GM12878 (cell line): ENCODE measurements around the gene PCDH1. TPM values are rescaled to one million over a fixed set of nuclear protein-coding genes. Genes with fewer than 3 reads are reported as not detected.

Experiments used
- ATAC-seq: fragments of 200-7000 bp; cut with Tn5 transposase; 3 replicates; pipeline ENCODE4 v1.9.1; 2020; ENCODE audit warnings: mild to moderate bottlenecking, moderate library complexity
- BruUV-seq: library from RNA; stranded (reverse); fragments of 400-500 nt; replicated peaks from 2 replicates; lab custom pipeline; 2021; lab: Mats Ljungman, UMichigan
- CTCF ChIA-PET: fragments of 300-600 bp; sonication (Branson Sonifier 250); formaldehyde crosslinking; extraction: SDS; loops from one replicate; lab custom pipeline; 2021; ENCODE audit warnings: inconsistent platforms; lab: Yijun Ruan, JAX
- POLR2A ChIA-PET: fragments of 350-600 bp; formaldehyde crosslinking; extraction: SDS; loops from one replicate; lab custom pipeline; 2021; ENCODE audit warnings: inconsistent platforms; lab: Charles Lee
- RAD21 ChIA-PET: fragments of 300-600 bp; sonication (Branson Sonifier 250); formaldehyde crosslinking; loops from one replicate; lab custom pipeline; 2023; ENCODE audit warnings: antibody characterized with exemption; ENCODE audit not compliant: unreplicated experiment; lab: Charles Lee
- SMC1A ChIA-PET: fragments of 300-600 bp; sonication (Branson Sonifier 250); formaldehyde crosslinking; loops from one replicate; lab custom pipeline; 2023; ENCODE audit not compliant: unreplicated experiment, uncharacterized antibody; lab: Charles Lee
- DNase-seq: peaks from one replicate; pipeline ENCODE4 v3.0.0-alpha.2; 2011; ENCODE audit warnings: low read depth, low spot score
- FAIRE-seq: peaks from 3 replicates; lab custom pipeline; 2011; peaks lifted over from hg19 to GRCh38; lab: Jason Lieb, UNC
- H2AFZ ChIP-seq: 2 replicates; pipeline ENCODE4 v1.6.0; 2011; ENCODE audit warnings: low read depth, low read length, control low read depth; ENCODE audit not compliant: control insufficient read depth
- H3K27ac ChIP-seq: 2 replicates; pipeline ENCODE4 v1.5.1; 2011; ENCODE audit warnings: control low read depth; ENCODE audit not compliant: control insufficient read depth, insufficient read depth
- H3K27me3 ChIP-seq, 2 experiments: replicated peaks in 1 of 2; 2 replicates each; pipeline versions ENCODE4 v1.6.0 to v1.6.1; 2011; ENCODE audit warnings: low read length in 1 of 2; ENCODE audit not compliant: control insufficient read depth in 2 of 2, insufficient read depth in 2 of 2
- H3K36me3 ChIP-seq, 2 experiments: 2 replicates each; pipeline ENCODE4 v1.5.1; 2011; ENCODE audit warnings: low read length in 1 of 2; ENCODE audit not compliant: control insufficient read depth in 2 of 2, insufficient read depth in 2 of 2
- H3K4me1 ChIP-seq: 2 replicates; pipeline ENCODE4 v1.6.1; 2011; ENCODE audit warnings: mild to moderate bottlenecking, low read length, moderate library complexity, mixed read lengths; ENCODE audit not compliant: control insufficient read depth, insufficient read depth
- H3K4me2 ChIP-seq: 2 replicates; pipeline ENCODE4 v1.6.0; 2011; ENCODE audit warnings: control low read depth; ENCODE audit not compliant: control insufficient read depth, insufficient read depth
- H3K4me3 ChIP-seq: fragments of 200-600 bp; sonication (generic); 2 replicates; pipeline ENCODE4 v1.5.1; 2016
- H3K79me2 ChIP-seq: 2 replicates; pipeline ENCODE4 v1.6.0; 2011; ENCODE audit warnings: low read length; ENCODE audit not compliant: control insufficient read depth, insufficient read depth
- H3K9ac ChIP-seq: 2 replicates; pipeline ENCODE4 v1.8.0; 2011; ENCODE audit warnings: low read length, control low read depth, mixed read lengths; ENCODE audit not compliant: control insufficient read depth, insufficient read depth
- H3K9me3 ChIP-seq: replicated peaks from 3 replicates; pipeline ENCODE4 v1.5.1; 2011; ENCODE audit warnings: mild to moderate bottlenecking, low read length; ENCODE audit not compliant: control insufficient read depth, insufficient read depth
- H4K20me1 ChIP-seq: 2 replicates; pipeline ENCODE4 v1.6.0; 2011; ENCODE audit not compliant: control insufficient read depth, insufficient read depth
- ETV6 ChIP-seq, 2 experiments: fragments of 450-650 bp in 1 of 2; IDR thresholded peaks in 1 of 2; conservative IDR thresholded peaks in 1 of 2; 2 replicates each; pipeline ENCODE4 v1.6.1; 2014; ENCODE audit warnings: antibody characterized with exemption in 1 of 2, borderline replicate concordance in 1 of 2, low read depth in 1 of 2, mild to moderate bottlenecking in 1 of 2, moderate library complexity in 1 of 2
- HDGF ChIP-seq: fragments of 450-650 bp; IDR thresholded peaks from 2 replicates; pipeline ENCODE4 v1.6.1; 2016; ENCODE audit warnings: antibody characterized with exemption
- KDM1A ChIP-seq: fragments of 200-600 bp; sonication (generic); IDR thresholded peaks from 2 replicates; pipeline ENCODE4 v1.6.1; 2016; ENCODE audit warnings: borderline replicate concordance
- MXI1 ChIP-seq: fragments of 150-350 bp; IDR thresholded peaks from 2 replicates; pipeline ENCODE4 v1.6.1; 2011; ENCODE audit warnings: low read depth, mild to moderate bottlenecking, inconsistent platforms, low read length, improper control_type of control experiment
- NFIC ChIP-seq: IDR thresholded peaks from 2 replicates; pipeline ENCODE4 v1.6.1; 2012; ENCODE audit warnings: low read depth, mild to moderate bottlenecking, inconsistent platforms, low read length, moderate library complexity
- PAX8 ChIP-seq: fragments of 450-650 bp; IDR thresholded peaks from 2 replicates; pipeline ENCODE4 v1.6.1; 2017; ENCODE audit warnings: mild to moderate bottlenecking, moderate library complexity
- POLR2A ChIP-seq: IDR thresholded peaks from 2 replicates; pipeline ENCODE4 v1.6.1; 2011; ENCODE audit warnings: low read depth, mild to moderate bottlenecking, low read length
- POU2F2 ChIP-seq: IDR thresholded peaks from 3 replicates; pipeline ENCODE4 v1.6.1; 2011; ENCODE audit warnings: low read depth, mild to moderate bottlenecking, low read length, borderline replicate concordance
- RAD51 ChIP-seq: fragments of 450-650 bp; IDR thresholded peaks from 2 replicates; pipeline ENCODE4 v1.6.1; 2016; ENCODE audit warnings: moderate library complexity, mild to moderate bottlenecking, inconsistent platforms
- RELA ChIP-seq: fragments of 450-650 bp; IDR thresholded peaks from 2 replicates; pipeline ENCODE4 v1.8.0; 2014; ENCODE audit warnings: borderline replicate concordance; ENCODE audit not compliant: partially characterized antibody
- SREBF1 ChIP-seq: IDR thresholded peaks from 2 replicates; pipeline ENCODE4 v1.6.1; 2012; ENCODE audit warnings: mild to moderate bottlenecking, low read length
- YY1 ChIP-seq: IDR thresholded peaks from 2 replicates; pipeline ENCODE4 v1.6.1; 2011; ENCODE audit warnings: low read depth, mild to moderate bottlenecking, low read length
- ZZZ3 ChIP-seq: IDR thresholded peaks from 2 replicates; pipeline ENCODE4 v1.6.1; 2011; ENCODE audit warnings: low read depth; ENCODE audit not compliant: control insufficient read depth, insufficient read length
- WGBS: methylation state at CpG from one replicate; pipeline ENCODE4 v1.1.6; 2016; ENCODE audit warnings: low lambda C conversion rate; ENCODE audit not compliant: insufficient replicate concordance, insufficient coverage; ENCODE audit errors: missing lambda C conversion rate; 5-methylcytosine and 5-hydroxymethylcytosine counted together
- in situ Hi-C: fragments of 300-500 bp; cut with MboI; formaldehyde crosslinking; loops from 9 replicates; pipeline ENCODE4 v1.14.3; 2018; ENCODE audit warnings: mixed read lengths
- intact Hi-C: fragments of 100-400 bp; cut with micrococcal nuclease; formaldehyde crosslinking; loops from one replicate; pipeline ENCODE4 v1.14.2; 2022; ENCODE audit not compliant: unreplicated experiment
- polyA plus RNA-seq, 11 experiments: library from polyadenylated mRNA; depleted of rRNA in 4 of 11; unstranded in 6 of 11; stranded (reverse) in 5 of 11; fragments of >200 nt; fragmentation: Nextera tagmentation in 4 of 11; fragmentation: Illumina TruSeq in 1 of 11; extraction: Ambion mirVana in 4 of 11; extraction: Trizol in 1 of 11; gene quantifications; 1 replicate in 1 of 11; 2 replicates in 10 of 11; pipeline versions ENCODE4 v1.2.1 to v1.2.3, GENCODE V29; 2011 to 2016; ENCODE audit warnings: inconsistent platforms in 2 of 11, missing spikeins in 2 of 11, low read depth in 1 of 11
- total RNA-seq, 4 experiments: library from RNA; depleted of rRNA in 3 of 4; stranded (reverse); fragments of >200 nt in 3 of 4; fragmentation: Illumina TruSeq in 1 of 4; extraction: Trizol in 1 of 4; gene quantifications; 2 replicates each; pipeline versions ENCODE4 v1.2.1 to v1.2.3, GENCODE V29; 2013 to 2021
- TF ChIP-seq, protein P1 (sequence below): fragments of 450-650 bp; IDR thresholded peaks from 2 replicates; pipeline ENCODE4 v1.6.1; 2016; ENCODE audit warnings: mild to moderate bottlenecking, moderate library complexity, borderline replicate concordance
- TF ChIP-seq, protein P2 (sequence below): fragments of 450-650 bp; formaldehyde crosslinking; IDR thresholded peaks from 2 replicates; pipeline ENCODE4 v1.4.0; 2022; ENCODE audit warnings: mild to moderate bottlenecking, moderate library complexity
- TF ChIP-seq, protein P3 (sequence below): IDR thresholded peaks from 2 replicates; pipeline ENCODE4 v1.6.1; 2011; ENCODE audit warnings: borderline replicate concordance, low read depth, mild to moderate bottlenecking, moderate library complexity, low read length; ENCODE audit not compliant: insufficient read depth, poor library complexity, severe bottlenecking

Gene PCDH1
- total and polyA plus RNA-seq, 10 of the 15 experiments (the other 5 are each of a cell fraction or from before 2014, with no cell fraction given): 0.07 to 0.36 (median 0.16) TPM; not detected in 7

DNA sequence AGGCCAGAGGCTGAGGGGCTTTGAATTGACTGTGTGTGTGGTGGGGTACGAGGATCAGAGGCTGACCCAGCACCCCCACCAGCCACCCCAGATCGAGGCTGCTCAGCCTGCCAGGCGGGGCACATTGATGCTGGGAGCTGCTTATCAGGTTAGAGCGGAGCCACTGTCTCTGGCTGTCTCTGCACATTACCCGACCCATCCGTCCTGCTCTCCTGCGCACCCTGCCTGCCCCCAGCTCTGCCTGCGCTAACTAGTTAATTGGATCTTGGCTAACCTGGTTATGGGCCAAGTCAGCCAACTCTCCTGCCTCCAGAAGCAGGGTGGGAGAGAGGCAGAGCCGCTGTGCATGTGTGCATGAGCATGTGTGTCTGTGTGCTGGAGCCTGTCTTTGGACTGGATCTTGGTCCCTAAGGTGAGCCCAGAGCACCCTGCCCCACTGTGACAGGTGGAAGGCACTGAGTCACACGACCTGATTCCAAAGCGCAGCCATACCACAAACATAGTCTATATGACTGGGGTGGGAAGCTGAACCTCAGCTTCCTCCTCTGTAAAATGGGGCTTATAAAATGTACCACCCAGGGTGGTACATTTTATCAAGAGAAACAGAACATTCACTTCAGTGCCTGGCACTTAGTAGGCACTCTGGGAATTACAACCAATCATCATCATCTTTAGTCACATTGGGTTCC lies 39.7 kb downstream of the PCDH1 start:
- WGBS: 30% methylated on average over 11 of the region's 11 CpGs
- DNase-seq: no peak
- BruUV-seq: no TSS peak
- CTCF ChIA-PET: no interaction called here
- no peaks in the 10 kb centered on the region for H3K4me1 ChIP-seq
- no peak overlapping the region for H3K27ac ChIP-seq
- POLR2A ChIA-PET: no interaction called here
- no peak overlapping the region for H3K9ac ChIP-seq
- H3K9me3 ChIP-seq: no peaks in the 10 kb centered on the region
- H3K36me3 ChIP-seq: no peaks in the 10 kb centered on the region
- H4K20me1 ChIP-seq: no peaks in the 10 kb centered on the region
- H3K4me2 ChIP-seq: no peak overlapping the region
- H3K27me3 ChIP-seq: peaks cover 3% of the 10 kb centered on the region in 2 experiments; a peak in 3 of 4 replicates
- ATAC-seq: no peak
- no peak for FAIRE-seq
- RAD21 ChIA-PET: no interaction called here
- H3K4me3 ChIP-seq: no peak overlapping the region
- SMC1A ChIA-PET: no interaction called here
- H3K79me2 ChIP-seq: no peaks in the 10 kb centered on the region
- H2AFZ ChIP-seq: no peak overlapping the region
- in situ Hi-C loops: no loop called here
- intact Hi-C loops: no loop called here
- TF ChIP-seq, protein P1, sequence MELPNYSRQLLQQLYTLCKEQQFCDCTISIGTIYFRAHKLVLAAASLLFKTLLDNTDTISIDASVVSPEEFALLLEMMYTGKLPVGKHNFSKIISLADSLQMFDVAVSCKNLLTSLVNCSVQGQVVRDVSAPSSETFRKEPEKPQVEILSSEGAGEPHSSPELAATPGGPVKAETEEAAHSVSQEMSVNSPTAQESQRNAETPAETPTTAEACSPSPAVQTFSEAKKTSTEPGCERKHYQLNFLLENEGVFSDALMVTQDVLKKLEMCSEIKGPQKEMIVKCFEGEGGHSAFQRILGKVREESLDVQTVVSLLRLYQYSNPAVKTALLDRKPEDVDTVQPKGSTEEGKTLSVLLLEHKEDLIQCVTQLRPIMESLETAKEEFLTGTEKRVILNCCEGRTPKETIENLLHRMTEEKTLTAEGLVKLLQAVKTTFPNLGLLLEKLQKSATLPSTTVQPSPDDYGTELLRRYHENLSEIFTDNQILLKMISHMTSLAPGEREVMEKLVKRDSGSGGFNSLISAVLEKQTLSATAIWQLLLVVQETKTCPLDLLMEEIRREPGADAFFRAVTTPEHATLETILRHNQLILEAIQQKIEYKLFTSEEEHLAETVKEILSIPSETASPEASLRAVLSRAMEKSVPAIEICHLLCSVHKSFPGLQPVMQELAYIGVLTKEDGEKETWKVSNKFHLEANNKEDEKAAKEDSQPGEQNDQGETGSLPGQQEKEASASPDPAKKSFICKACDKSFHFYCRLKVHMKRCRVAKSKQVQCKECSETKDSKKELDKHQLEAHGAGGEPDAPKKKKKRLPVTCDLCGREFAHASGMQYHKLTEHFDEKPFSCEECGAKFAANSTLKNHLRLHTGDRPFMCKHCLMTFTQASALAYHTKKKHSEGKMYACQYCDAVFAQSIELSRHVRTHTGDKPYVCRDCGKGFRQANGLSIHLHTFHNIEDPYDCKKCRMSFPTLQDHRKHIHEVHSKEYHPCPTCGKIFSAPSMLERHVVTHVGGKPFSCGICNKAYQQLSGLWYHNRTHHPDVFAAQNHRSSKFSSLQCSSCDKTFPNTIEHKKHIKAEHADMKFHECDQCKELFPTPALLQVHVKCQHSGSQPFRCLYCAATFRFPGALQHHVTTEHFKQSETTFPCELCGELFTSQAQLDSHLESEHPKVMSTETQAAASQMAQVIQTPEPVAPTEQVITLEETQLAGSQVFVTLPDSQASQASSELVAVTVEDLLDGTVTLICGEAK: no peak
- TF ChIP-seq MXI1: no peak
- no peak for TF ChIP-seq ETV6 (conservative IDR thresholded peaks at IDR 0.05 in 1 of 2, IDR thresholded peaks at IDR 0.05 in 1 of 2; ENCODE audit: borderline replicate concordance in 1 of 2, low read depth in 1 of 2)
- no peak for TF ChIP-seq YY1
- no peak for TF ChIP-seq SREBF1
- no peak for TF ChIP-seq PAX8
- no peak for TF ChIP-seq HDGF
- TF ChIP-seq RAD51: no peak
- TF ChIP-seq, protein P2, sequence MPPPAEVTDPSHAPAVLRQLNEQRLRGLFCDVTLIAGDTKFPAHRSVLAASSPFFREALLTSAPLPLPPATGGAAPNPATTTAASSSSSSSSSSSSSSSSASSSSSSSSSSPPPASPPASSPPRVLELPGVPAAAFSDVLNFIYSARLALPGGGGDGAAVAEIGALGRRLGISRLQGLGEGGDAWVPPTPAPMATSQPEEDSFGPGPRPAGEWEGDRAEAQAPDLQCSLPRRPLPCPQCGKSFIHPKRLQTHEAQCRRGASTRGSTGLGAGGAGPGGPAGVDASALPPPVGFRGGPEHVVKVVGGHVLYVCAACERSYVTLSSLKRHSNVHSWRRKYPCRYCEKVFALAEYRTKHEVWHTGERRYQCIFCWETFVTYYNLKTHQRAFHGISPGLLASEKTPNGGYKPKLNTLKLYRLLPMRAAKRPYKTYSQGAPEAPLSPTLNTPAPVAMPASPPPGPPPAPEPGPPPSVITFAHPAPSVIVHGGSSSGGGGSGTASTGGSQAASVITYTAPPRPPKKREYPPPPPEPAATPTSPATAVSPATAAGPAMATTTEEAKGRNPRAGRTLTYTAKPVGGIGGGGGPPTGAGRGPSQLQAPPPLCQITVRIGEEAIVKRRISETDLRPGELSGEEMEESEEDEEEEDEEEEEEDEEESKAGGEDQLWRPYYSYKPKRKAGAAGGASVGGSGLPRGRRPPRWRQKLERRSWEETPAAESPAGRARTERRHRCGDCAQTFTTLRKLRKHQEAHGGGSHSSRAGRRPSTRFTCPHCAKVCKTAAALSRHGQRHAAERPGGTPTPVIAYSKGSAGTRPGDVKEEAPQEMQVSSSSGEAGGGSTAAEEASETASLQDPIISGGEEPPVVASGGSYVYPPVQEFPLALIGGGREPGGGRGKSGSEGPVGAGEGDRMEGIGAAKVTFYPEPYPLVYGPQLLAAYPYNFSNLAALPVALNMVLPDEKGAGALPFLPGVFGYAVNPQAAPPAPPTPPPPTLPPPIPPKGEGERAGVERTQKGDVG (CRISPR knock-in tag): no peak
- TF ChIP-seq POU2F2: no peak
- no peak for TF ChIP-seq ZZZ3
- TF ChIP-seq, protein P3, sequence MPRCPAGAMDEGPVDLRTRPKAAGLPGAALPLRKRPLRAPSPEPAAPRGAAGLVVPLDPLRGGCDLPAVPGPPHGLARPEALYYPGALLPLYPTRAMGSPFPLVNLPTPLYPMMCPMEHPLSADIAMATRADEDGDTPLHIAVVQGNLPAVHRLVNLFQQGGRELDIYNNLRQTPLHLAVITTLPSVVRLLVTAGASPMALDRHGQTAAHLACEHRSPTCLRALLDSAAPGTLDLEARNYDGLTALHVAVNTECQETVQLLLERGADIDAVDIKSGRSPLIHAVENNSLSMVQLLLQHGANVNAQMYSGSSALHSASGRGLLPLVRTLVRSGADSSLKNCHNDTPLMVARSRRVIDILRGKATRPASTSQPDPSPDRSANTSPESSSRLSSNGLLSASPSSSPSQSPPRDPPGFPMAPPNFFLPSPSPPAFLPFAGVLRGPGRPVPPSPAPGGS: no peak
- TF ChIP-seq RELA: no peak
- TF ChIP-seq NFIC: no peak
- no peak for TF ChIP-seq KDM1A
- no peak for TF ChIP-seq POLR2A
